ENCODE measurements around the gene PDPN. TPM values are rescaled to one million over a fixed set of nuclear protein-coding genes. Genes with fewer than 3 reads are reported as not detected.

PDPN gene
- total RNA-seq, 1 experiment from 2014 or later: not detected

DNA sequence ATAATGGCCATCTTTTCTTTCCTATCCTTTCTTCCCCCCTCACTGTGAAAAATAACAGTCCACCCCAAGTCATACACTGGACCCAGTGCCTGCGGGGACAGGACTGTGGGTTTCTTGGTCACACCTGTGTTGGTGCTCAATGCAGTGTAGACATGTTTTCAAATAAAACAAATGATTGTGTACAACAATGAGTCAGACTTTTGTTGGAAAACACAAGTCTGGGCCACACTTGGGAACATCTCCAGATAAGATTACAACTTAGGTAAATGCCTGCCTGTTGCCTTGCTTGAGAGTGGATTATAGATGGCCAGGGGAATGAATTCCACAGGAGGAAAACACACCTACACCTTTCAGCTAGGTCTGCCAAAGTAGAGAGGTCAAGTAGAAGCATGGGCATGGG, 34.1 kb downstream of the PDPN start:
- Histone ChIP-seq H4K20me1 (ENCODE audit: insufficient read depth) (no peaks in the 10 kb centered on the region), H3K9me2 (ENCODE audit: insufficient read depth) (no peaks in the 10 kb centered on the region), H3K27me3 (ENCODE audit: insufficient read depth, low read length) (no peaks in the 10 kb centered on the region; the same call in 1 of the 2 replicates), H3K27ac (ENCODE audit: low read depth, low read length) (no peak overlapping the region), H3K4me3 (replicated peaks in 1 of 2; ENCODE audit: low read depth in 1 of 2, low read length in 2 of 2) (no peak overlapping the region), H3K79me2 (ENCODE audit: insufficient read depth, low read length) (no peaks in the 10 kb centered on the region), H2AFZ (ENCODE audit: low read depth, low read length, poor library complexity, severe bottlenecking) (no peak overlapping the region), H3K9me3 (ENCODE audit: control insufficient read depth in 1 of 2, insufficient read depth in 1 of 2, low read depth in 1 of 2, low read length in 2 of 2) (no peaks in the 10 kb centered on the region), H3K9ac (ENCODE audit: low read length) (no peak overlapping the region), H3K4me1 (ENCODE audit: control insufficient read depth in 1 of 2, insufficient read depth in 2 of 2, low read length in 2 of 2) (no peaks in the 10 kb centered on the region), H3K4me2 (ENCODE audit: low read length) (no peak overlapping the region), H3K36me3 (ENCODE audit: control insufficient read depth in 1 of 2, insufficient read depth in 2 of 2, low read length in 2 of 2) (no peaks in the 10 kb centered on the region)
- CTCF ChIA-PET: no interaction called here
- RAD21 ChIA-PET (ENCODE audit: low non-redundant PET in 1 of 2, low total read pairs in 2 of 2, uncharacterized antibody in 2 of 2, unreplicated experiment in 2 of 2): no interaction called here
- no TSS peak for BruUV-seq (replicated peaks)
- intact Hi-C loops (cut with micrococcal nuclease): loop anchor here (2.0 kb wide), 1 partner anchor 19 kb away; no protein-coding TSS in a partner anchor
- DNase-seq (ENCODE audit: low read depth, low spot score) (no peak), ATAC-seq (no peak)
- TF ChIP-seq REST (IDR thresholded peaks at IDR 0.05; ENCODE audit: low read depth): no peak
- POLR2A ChIA-PET: no interaction called here

DNA sequence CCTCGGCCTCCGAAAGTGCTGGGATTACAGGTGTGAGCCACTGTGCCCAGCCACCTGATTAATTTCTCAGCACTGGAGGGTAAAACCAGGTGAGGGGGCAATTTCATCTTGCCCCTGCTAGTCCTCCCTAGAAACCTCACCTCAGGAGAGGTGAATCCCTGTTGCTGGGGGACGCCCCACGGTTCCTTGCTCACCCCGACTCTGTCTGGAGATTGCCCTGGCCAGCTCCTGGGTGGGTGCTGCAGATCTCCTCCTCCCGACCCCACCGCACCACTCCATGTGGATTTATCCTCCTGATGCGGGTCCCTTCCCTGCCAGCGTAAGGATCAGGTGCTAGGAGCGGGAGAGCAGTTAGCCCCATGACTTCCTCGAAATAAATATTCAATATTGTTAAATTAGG, 34.9 kb downstream of the PDPN start:
- TF ChIP-seq EZH2phosphoT487 (IDR thresholded peaks at IDR 0.05; ENCODE audit: borderline replicate concordance): no peak
- no peak for TF ChIP-seq POLR2A (IDR thresholded peaks at IDR 0.05; ENCODE audit: borderline replicate concordance, extremely low read depth, insufficient read depth, insufficient read length)
- TF ChIP-seq CEBPB (IDR thresholded peaks at IDR 0.05; ENCODE audit: low read depth): no peak
- TF ChIP-seq EZH2 (IDR thresholded peaks at IDR 0.05): no peak
- no peak for TF ChIP-seq CTCF (IDR thresholded peaks at IDR 0.05 in 2 of 3, conservative IDR thresholded peaks at IDR 0.05 in 1 of 3; ENCODE audit: borderline replicate concordance in 1 of 3, insufficient read depth in 1 of 3, low read depth in 2 of 3, low read length in 2 of 3)
- no peak for TF ChIP-seq ATF3 (IDR thresholded peaks at IDR 0.05)
- TF ChIP-seq TCF7L2 (IDR thresholded peaks at IDR 0.05; ENCODE audit: borderline replicate concordance, extremely low read depth, insufficient read depth, insufficient read length): no peak
- TF ChIP-seq JUND (IDR thresholded peaks at IDR 0.05): no peak
- no peak for TF ChIP-seq ZFX (IDR thresholded peaks at IDR 0.05)
- no peak for TF ChIP-seq YY1 (IDR thresholded peaks at IDR 0.05; ENCODE audit: extremely low read depth, insufficient replicate concordance, low read depth, low read length)
- no peak for TF ChIP-seq ZBTB33 (IDR thresholded peaks at IDR 0.05; ENCODE audit: extremely low read depth, insufficient replicate concordance, low read length)
- no peaks in the 10 kb centered on the region for H3K36me3 ChIP-seq (ENCODE audit: control insufficient read depth in 1 of 2, insufficient read depth in 2 of 2, low read length in 2 of 2)
- CTCF ChIA-PET: no interaction called here
- no peak overlapping the region for H2AFZ ChIP-seq (ENCODE audit: low read depth, low read length, poor library complexity, severe bottlenecking)
- no peak overlapping the region for H3K4me3 ChIP-seq (replicated peaks in 1 of 2; ENCODE audit: low read depth in 1 of 2, low read length in 2 of 2)
- no peaks in the 10 kb centered on the region for H3K9me3 ChIP-seq (ENCODE audit: control insufficient read depth in 1 of 2, insufficient read depth in 1 of 2, low read depth in 1 of 2, low read length in 2 of 2)
- POLR2A ChIA-PET: no interaction called here
- no peak overlapping the region for H3K9ac ChIP-seq (ENCODE audit: low read length)
- no peaks in the 10 kb centered on the region for H3K4me1 ChIP-seq (ENCODE audit: control insufficient read depth in 1 of 2, insufficient read depth in 2 of 2, low read length in 2 of 2)
- H4K20me1 ChIP-seq (ENCODE audit: insufficient read depth): no peaks in the 10 kb centered on the region
- no peak for ATAC-seq
- no TSS peak for BruUV-seq (replicated peaks)
- DNase-seq (ENCODE audit: low read depth, low spot score): no peak
- intact Hi-C loops (cut with micrococcal nuclease): no loop called here
- H3K27ac ChIP-seq (ENCODE audit: low read depth, low read length): no peak overlapping the region
- no peaks in the 10 kb centered on the region for H3K79me2 ChIP-seq (ENCODE audit: insufficient read depth, low read length)
- RAD21 ChIA-PET (ENCODE audit: low non-redundant PET in 1 of 2, low total read pairs in 2 of 2, uncharacterized antibody in 2 of 2, unreplicated experiment in 2 of 2): no interaction called here
- H3K27me3 ChIP-seq (ENCODE audit: insufficient read depth, low read length): no peaks in the 10 kb centered on the region
- no peaks in the 10 kb centered on the region for H3K9me2 ChIP-seq (ENCODE audit: insufficient read depth)
- no peak overlapping the region for H3K4me2 ChIP-seq (ENCODE audit: low read length)

Measured in HCT116 (cell line).